HEK293 (cell line): ENCODE data around the gene PNMA1.

Experiments
- ZNF747 ChIP-seq: fragments of 450-650 bp; formaldehyde crosslinking; IDR thresholded peaks from 2 replicates; pipeline ENCODE4 v1.5.1; 2016; ENCODE audit warnings: missing biosample characterization, missing genetic modification characterization
- TF ChIP-seq, protein P1 (sequence below): fragments of 450-650 bp; formaldehyde crosslinking; IDR thresholded peaks from 2 replicates; pipeline ENCODE4 v1.5.1; 2016; ENCODE audit warnings: missing biosample characterization, missing genetic modification characterization
- TF ChIP-seq, protein P2 (sequence below): fragments of 450-650 bp; IDR thresholded peaks from 2 replicates; pipeline ENCODE4 v1.5.1; 2018; ENCODE audit warnings: missing biosample characterization, mild to moderate bottlenecking, missing genetic modification characterization

DNA sequence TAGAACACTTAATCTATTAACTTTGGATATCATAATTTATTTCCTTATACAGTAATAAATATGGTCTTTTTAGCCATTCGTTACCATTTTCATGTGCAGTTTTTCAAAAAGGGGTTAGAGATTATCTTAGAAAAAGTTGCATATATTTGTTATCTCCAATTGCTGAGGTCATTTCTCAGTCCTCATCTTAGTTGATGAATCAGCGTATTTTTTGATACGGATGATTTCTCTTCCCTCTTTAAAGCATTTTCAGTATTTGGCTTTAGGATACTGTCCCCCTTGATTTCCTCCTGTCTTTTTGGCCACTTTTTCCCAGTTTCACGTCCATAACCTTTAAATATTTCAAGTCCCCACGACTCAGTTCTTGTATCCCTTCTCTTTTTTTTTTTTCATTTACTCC is 47.6 kb downstream of the PNMA1 start:
- TF ChIP-seq, protein P1, sequence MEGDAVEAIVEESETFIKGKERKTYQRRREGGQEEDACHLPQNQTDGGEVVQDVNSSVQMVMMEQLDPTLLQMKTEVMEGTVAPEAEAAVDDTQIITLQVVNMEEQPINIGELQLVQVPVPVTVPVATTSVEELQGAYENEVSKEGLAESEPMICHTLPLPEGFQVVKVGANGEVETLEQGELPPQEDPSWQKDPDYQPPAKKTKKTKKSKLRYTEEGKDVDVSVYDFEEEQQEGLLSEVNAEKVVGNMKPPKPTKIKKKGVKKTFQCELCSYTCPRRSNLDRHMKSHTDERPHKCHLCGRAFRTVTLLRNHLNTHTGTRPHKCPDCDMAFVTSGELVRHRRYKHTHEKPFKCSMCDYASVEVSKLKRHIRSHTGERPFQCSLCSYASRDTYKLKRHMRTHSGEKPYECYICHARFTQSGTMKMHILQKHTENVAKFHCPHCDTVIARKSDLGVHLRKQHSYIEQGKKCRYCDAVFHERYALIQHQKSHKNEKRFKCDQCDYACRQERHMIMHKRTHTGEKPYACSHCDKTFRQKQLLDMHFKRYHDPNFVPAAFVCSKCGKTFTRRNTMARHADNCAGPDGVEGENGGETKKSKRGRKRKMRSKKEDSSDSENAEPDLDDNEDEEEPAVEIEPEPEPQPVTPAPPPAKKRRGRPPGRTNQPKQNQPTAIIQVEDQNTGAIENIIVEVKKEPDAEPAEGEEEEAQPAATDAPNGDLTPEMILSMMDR (tag by site-specific recombination): no peak
- no peak for TF ChIP-seq ZNF747 (tag by site-specific recombination)
- TF ChIP-seq, protein P2, sequence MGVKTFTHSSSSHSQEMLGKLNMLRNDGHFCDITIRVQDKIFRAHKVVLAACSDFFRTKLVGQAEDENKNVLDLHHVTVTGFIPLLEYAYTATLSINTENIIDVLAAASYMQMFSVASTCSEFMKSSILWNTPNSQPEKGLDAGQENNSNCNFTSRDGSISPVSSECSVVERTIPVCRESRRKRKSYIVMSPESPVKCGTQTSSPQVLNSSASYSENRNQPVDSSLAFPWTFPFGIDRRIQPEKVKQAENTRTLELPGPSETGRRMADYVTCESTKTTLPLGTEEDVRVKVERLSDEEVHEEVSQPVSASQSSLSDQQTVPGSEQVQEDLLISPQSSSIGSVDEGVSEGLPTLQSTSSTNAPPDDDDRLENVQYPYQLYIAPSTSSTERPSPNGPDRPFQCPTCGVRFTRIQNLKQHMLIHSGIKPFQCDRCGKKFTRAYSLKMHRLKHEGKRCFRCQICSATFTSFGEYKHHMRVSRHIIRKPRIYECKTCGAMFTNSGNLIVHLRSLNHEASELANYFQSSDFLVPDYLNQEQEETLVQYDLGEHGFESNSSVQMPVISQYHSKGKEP (tag by site-specific recombination): no peak
